K562 (cell line): ENCODE results near the gene PHYKPL. TPM values are rescaled to one million over a fixed set of nuclear protein-coding genes. Genes with fewer than 3 reads are reported as not detected.
A peak's percentile ranks its signal among the peaks of the same experiment; 100 is the strongest.

Source experiments
- CC2D1A ChIP-seq: fragments of 450-650 bp; IDR thresholded peaks from 2 replicates; pipeline ENCODE4 v1.6.1; 2017; ENCODE audit warnings: mild to moderate bottlenecking
- CREB1 ChIP-seq, 2 experiments: sonication (generic) in 1 of 2; formaldehyde crosslinking in 1 of 2; IDR thresholded peaks; 2 replicates each; pipeline versions ENCODE4 v1.6.1 to v1.8.0; 2012 to 2022; ENCODE audit warnings: inconsistent platforms in 1 of 2, mild to moderate bottlenecking in 1 of 2, missing genetic modification reagents in 1 of 2, moderate library complexity in 1 of 2
- HMGN3 ChIP-seq: IDR thresholded peaks from 2 replicates; pipeline ENCODE4 v1.6.1; 2011; ENCODE audit warnings: borderline replicate concordance, low read depth, mild to moderate bottlenecking, mixed read lengths, low read length; ENCODE audit not compliant: insufficient read length; ENCODE audit errors: extremely low read depth
- L3MBTL2 ChIP-seq: fragments of 450-650 bp; IDR thresholded peaks from 2 replicates; pipeline ENCODE4 v1.6.1; 2016; ENCODE audit warnings: mild to moderate bottlenecking, moderate library complexity
- LCOR ChIP-seq: sonication (generic); formaldehyde crosslinking; IDR thresholded peaks from 2 replicates; pipeline ENCODE4 v1.8.0; 2022; ENCODE audit warnings: mild to moderate bottlenecking, missing genetic modification reagents
- RAD21 ChIP-seq, 2 experiments: fragments of 250-450 bp in 1 of 2; fragments of 450-650 bp in 1 of 2; sonication (Bioruptor Pico) in 1 of 2; formaldehyde crosslinking in 1 of 2; IDR thresholded peaks in 1 of 2; conservative IDR thresholded peaks in 1 of 2; 2 replicates each; pipeline versions ENCODE4 v1.4.0 to v1.8.0; 2020 to 2022; ENCODE audit warnings: mild to moderate bottlenecking in 2 of 2, moderate library complexity in 1 of 2
- STAG1 ChIP-seq: sonication (generic); formaldehyde crosslinking; IDR thresholded peaks from 2 replicates; pipeline ENCODE4 v1.5.0; 2020; ENCODE audit warnings: missing genetic modification reagents, borderline replicate concordance
- TBL1XR1 ChIP-seq, 2 experiments: IDR thresholded peaks; 2 replicates each; pipeline ENCODE4 v1.6.1; 2012; ENCODE audit warnings: improper control_type of control experiment in 2 of 2, low read length in 2 of 2, mild to moderate bottlenecking in 1 of 2
- ZNF511 ChIP-seq: sonication (generic); formaldehyde crosslinking; IDR thresholded peaks from 2 replicates; pipeline ENCODE4 v1.8.0; 2022; ENCODE audit warnings: mild to moderate bottlenecking, missing genetic modification reagents
- polyA plus RNA-seq, 8 experiments: library from polyadenylated mRNA; depleted of rRNA in 4 of 8; stranded (reverse) in 5 of 8; unstranded in 3 of 8; fragments of >200 nt; fragmentation: Nextera tagmentation in 2 of 8; fragmentation: Illumina TruSeq in 1 of 8; extraction: Ambion mirVana in 2 of 8; extraction: Trizol in 1 of 8; gene quantifications; 2 replicates each; pipeline versions ENCODE4 v1.2.1 to v1.2.3, GENCODE V29; 2011 to 2014; ENCODE audit warnings: inconsistent platforms in 1 of 8, missing spikeins in 1 of 8
- total RNA-seq, 7 experiments: library from RNA; depleted of rRNA in 6 of 7; stranded (reverse); fragments of >200 nt in 6 of 7; fragmentation: Illumina TruSeq in 2 of 7; extraction: Trizol in 2 of 7; gene quantifications; 2 replicates each; pipeline versions ENCODE4 v1.2.1 to v1.2.3, GENCODE V29; 2011 to 2021; ENCODE audit warnings: low replicate concordance in 1 of 7
- TF ChIP-seq, protein P1 (sequence below), 2 experiments: fragments of 450-650 bp in 1 of 2; sonication (generic) in 1 of 2; formaldehyde crosslinking in 1 of 2; IDR thresholded peaks; 2 replicates each; pipeline versions ENCODE4 v1.7.1 to v1.9.0; 2016 to 2022; ENCODE audit warnings: inconsistent platforms in 1 of 2, mild to moderate bottlenecking in 1 of 2, missing genetic modification reagents in 1 of 2
- TF ChIP-seq, protein P2 (sequence below): sonication (generic); formaldehyde crosslinking; IDR thresholded peaks from 2 replicates; pipeline ENCODE4 v1.9.0; 2022; ENCODE audit warnings: mild to moderate bottlenecking, missing genetic modification reagents
- TF ChIP-seq, protein P3 (sequence below), 3 experiments: IDR thresholded peaks in 2 of 3; conservative IDR thresholded peaks in 1 of 3; 2 replicates each; pipeline ENCODE4 v1.5.1; 2011 to 2012; ENCODE audit warnings: low read length in 3 of 3, mild to moderate bottlenecking in 3 of 3, control low read depth in 2 of 3, improper control_type of control experiment in 1 of 3, inconsistent platforms in 1 of 3, low read depth in 1 of 3, mixed read lengths in 1 of 3, moderate library complexity in 1 of 3; ENCODE audit not compliant: insufficient read depth in 2 of 3

The PHYKPL gene
- total and polyA plus RNA-seq, 9 of the 15 experiments (the other 6 are each of a cell fraction or from before 2014, with no cell fraction given), result 4.7 to 34.7 (median 18.6) TPM

DNA sequence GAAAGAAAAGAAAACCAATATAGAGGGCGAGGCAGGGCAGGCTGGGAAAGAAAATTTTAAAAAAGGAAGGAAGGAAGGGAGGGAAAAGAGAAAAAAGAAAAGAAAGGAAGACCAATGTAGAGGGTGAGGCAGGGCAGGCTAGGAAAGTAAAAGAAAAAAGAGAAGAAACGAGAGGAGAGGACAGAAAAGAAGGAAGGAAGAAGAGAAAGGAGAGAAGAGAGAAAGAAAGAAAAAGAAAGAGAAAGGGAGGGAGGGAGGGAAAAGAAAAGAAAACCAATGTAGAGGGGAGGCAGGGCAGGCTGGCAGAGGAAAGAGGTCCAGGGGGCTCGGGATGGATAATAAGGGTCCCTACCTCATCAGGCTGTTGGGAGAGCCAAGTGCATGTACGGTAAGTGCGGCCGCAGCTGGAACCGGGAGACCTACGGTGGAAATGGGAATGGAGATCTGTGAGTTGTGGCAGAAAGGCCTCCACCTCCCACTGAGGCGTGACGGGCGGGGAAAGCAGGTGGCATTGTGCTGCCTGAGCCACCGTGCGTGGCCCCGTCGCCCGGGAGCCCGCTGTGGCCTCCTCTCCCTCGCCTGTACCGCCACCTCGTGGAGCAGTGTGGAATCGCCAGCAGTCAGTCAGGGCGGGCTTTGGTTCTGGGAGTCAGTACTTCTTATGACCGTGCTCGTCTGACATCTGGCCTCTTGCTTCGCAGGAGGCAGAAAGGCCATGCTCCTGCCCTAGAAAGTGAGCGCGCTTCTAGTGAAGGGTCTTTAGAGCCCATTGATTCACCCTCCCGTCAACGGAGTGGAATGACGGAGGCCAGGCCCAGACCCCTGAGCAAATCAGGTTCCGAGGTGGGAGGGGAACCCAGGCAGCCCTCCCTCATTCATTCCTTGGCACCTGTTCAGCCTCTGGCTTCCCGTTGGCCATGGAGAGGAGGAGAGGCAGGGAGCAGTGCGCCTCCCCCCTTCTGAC, 68.5 kb downstream of the PHYKPL start (continued):
- TF ChIP-seq, protein P1, sequence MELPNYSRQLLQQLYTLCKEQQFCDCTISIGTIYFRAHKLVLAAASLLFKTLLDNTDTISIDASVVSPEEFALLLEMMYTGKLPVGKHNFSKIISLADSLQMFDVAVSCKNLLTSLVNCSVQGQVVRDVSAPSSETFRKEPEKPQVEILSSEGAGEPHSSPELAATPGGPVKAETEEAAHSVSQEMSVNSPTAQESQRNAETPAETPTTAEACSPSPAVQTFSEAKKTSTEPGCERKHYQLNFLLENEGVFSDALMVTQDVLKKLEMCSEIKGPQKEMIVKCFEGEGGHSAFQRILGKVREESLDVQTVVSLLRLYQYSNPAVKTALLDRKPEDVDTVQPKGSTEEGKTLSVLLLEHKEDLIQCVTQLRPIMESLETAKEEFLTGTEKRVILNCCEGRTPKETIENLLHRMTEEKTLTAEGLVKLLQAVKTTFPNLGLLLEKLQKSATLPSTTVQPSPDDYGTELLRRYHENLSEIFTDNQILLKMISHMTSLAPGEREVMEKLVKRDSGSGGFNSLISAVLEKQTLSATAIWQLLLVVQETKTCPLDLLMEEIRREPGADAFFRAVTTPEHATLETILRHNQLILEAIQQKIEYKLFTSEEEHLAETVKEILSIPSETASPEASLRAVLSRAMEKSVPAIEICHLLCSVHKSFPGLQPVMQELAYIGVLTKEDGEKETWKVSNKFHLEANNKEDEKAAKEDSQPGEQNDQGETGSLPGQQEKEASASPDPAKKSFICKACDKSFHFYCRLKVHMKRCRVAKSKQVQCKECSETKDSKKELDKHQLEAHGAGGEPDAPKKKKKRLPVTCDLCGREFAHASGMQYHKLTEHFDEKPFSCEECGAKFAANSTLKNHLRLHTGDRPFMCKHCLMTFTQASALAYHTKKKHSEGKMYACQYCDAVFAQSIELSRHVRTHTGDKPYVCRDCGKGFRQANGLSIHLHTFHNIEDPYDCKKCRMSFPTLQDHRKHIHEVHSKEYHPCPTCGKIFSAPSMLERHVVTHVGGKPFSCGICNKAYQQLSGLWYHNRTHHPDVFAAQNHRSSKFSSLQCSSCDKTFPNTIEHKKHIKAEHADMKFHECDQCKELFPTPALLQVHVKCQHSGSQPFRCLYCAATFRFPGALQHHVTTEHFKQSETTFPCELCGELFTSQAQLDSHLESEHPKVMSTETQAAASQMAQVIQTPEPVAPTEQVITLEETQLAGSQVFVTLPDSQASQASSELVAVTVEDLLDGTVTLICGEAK (IDR thresholded peaks at IDR 0.05), result no peak
- TF ChIP-seq, protein P1 (CRISPR knock-in tag; IDR thresholded peaks at IDR 0.05), result no peak
- TF ChIP-seq STAG1 (CRISPR knock-in tag) (peak; percentile 97), L3MBTL2 (peak; percentile 48; the same call in 1 of the 2 replicates), ZNF511 (CRISPR knock-in tag) (0 out of 2 replicates have a peak, but pooled peaks have one; percentile 47), LCOR (CRISPR knock-in tag) (peak; percentile 31; the same call in 1 of the 2 replicates), CREB1 (IDR thresholded peaks at IDR 0.05) (no peak; the same call in 1 of the 2 replicates), CREB1 (CRISPR knock-in tag; IDR thresholded peaks at IDR 0.05) (no peak), RAD21 (CRISPR knock-in tag; conservative IDR thresholded peaks at IDR 0.05 in 1 of 2, IDR thresholded peaks at IDR 0.05 in 1 of 2) (peak; percentile 96 to 99), TBL1XR1 (IDR thresholded peaks at IDR 0.05; ENCODE audit: low read length in 2 of 2) (0 out of 4 replicates have a peak, but pooled peaks of 1 of the 2 experiments have one; percentile 33), HMGN3 (peak; percentile 20), CC2D1A (peak; percentile 80)
- TF ChIP-seq, protein P2, sequence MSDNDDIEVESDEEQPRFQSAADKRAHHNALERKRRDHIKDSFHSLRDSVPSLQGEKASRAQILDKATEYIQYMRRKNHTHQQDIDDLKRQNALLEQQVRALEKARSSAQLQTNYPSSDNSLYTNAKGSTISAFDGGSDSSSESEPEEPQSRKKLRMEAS (CRISPR knock-in tag), result peak; percentile 91
- TF ChIP-seq, protein P3, sequence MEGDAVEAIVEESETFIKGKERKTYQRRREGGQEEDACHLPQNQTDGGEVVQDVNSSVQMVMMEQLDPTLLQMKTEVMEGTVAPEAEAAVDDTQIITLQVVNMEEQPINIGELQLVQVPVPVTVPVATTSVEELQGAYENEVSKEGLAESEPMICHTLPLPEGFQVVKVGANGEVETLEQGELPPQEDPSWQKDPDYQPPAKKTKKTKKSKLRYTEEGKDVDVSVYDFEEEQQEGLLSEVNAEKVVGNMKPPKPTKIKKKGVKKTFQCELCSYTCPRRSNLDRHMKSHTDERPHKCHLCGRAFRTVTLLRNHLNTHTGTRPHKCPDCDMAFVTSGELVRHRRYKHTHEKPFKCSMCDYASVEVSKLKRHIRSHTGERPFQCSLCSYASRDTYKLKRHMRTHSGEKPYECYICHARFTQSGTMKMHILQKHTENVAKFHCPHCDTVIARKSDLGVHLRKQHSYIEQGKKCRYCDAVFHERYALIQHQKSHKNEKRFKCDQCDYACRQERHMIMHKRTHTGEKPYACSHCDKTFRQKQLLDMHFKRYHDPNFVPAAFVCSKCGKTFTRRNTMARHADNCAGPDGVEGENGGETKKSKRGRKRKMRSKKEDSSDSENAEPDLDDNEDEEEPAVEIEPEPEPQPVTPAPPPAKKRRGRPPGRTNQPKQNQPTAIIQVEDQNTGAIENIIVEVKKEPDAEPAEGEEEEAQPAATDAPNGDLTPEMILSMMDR (IDR thresholded peaks at IDR 0.05 in 2 of 3, conservative IDR thresholded peaks at IDR 0.05 in 1 of 3; ENCODE audit: insufficient read depth in 2 of 3, low read depth in 1 of 3, low read length in 3 of 3), result peak; percentile 97 to 98 (median 98)
